Transverse colon (tissue), 4 donors: ENCODE results near the gene KY. TPM values are rescaled to one million over a fixed set of nuclear protein-coding genes. Genes with fewer than 3 reads are reported as not detected.

Experiments
- DNase-seq: peaks from one replicate; pipeline ENCODE4 v3.0.0-alpha.2; 2019
- H3K27ac ChIP-seq, 4 donors: fragments of 200-600 bp; sonication (generic); 2 replicates each; pipeline ENCODE4 v1.5.1; 2016 to 2018; ENCODE audit warnings: inconsistent platforms in 4 of 4
- H3K27me3 ChIP-seq: fragments of 200-600 bp; sonication (generic); 2 replicates; pipeline ENCODE4 v1.5.1; 2017; ENCODE audit warnings: inconsistent platforms
- H3K36me3 ChIP-seq, 4 donors: fragments of 200-600 bp; sonication (generic); 2 replicates each; pipeline ENCODE4 v1.5.1; 2017 to 2019; ENCODE audit warnings: inconsistent platforms in 4 of 4
- H3K4me1 ChIP-seq, 4 donors: fragments of 200-600 bp; sonication (generic); 2 replicates each; pipeline ENCODE4 v1.5.1; 2017 to 2020; ENCODE audit warnings: inconsistent platforms in 4 of 4
- H3K4me3 ChIP-seq, 4 donors: fragments of 200-600 bp; sonication (generic); 1 replicate in 1 of 4; 2 replicates in 3 of 4; pipeline versions ENCODE4 v1.5.1 to v1.6.1; 2017 to 2019; ENCODE audit warnings: inconsistent platforms in 4 of 4
- H3K9me3 ChIP-seq, 2 donors: fragments of 200-600 bp; sonication (generic); 2 replicates each; pipeline ENCODE4 v1.5.1; 2017 to 2019; ENCODE audit warnings: inconsistent platforms in 2 of 2
- CTCF ChIP-seq, 5 experiments: fragments of 200-600 bp in 3 of 5; fragments of 450-650 bp in 2 of 5; sonication (generic) in 3 of 5; IDR thresholded peaks; 1 replicate in 2 of 5; 2 replicates in 3 of 5; pipeline ENCODE4 v1.5.1; 2016 to 2017; ENCODE audit warnings: antibody characterized with exemption in 5 of 5, inconsistent platforms in 3 of 5, mild to moderate bottlenecking in 2 of 5, moderate library complexity in 1 of 5
- EP300 ChIP-seq: sonication (generic); formaldehyde crosslinking; IDR thresholded peaks from one replicate; pipeline ENCODE4 v1.6.1; 2017; ENCODE audit warnings: antibody characterized with exemption, low read depth
- POLR2A ChIP-seq: fragments of 450-650 bp; IDR thresholded peaks from one replicate; pipeline ENCODE4 v1.6.1; 2016; ENCODE audit warnings: antibody characterized with exemption, mild to moderate bottlenecking, moderate library complexity
- POLR2AphosphoS5 ChIP-seq, 3 donors: sonication (generic); formaldehyde crosslinking; IDR thresholded peaks; one replicate each; pipeline ENCODE4 v1.6.1; 2016; ENCODE audit warnings: antibody characterized with exemption in 3 of 3
- WGBS, 2 donors: methylation state at CpG; one replicate each; pipeline ENCODE4 v1.1.5; 2018; ENCODE audit warnings: low coverage in 1 of 2; 5-methylcytosine and 5-hydroxymethylcytosine counted together
- in situ Hi-C, 4 donors: fragments of 200-750 bp; cut with MboI; loops; one replicate each; pipeline versions ENCODE4 v1.15.0 to v1.15.1; 2017; ENCODE audit warnings: low sequenced_read_pairs in 3 of 4, low pct_ligation_motif_present in 1 of 4, low pct_unique_long_range_greater_than_20kb in 1 of 4
- intact Hi-C: fragments of 100-400 bp; cut with DNase I; formaldehyde crosslinking; loops from one replicate; pipeline ENCODE4 v1.15.1; 2023; ENCODE audit warnings: low total_unique reads
- total RNA-seq, 4 donors: library from RNA; depleted of rRNA; stranded (reverse); fragments of >200 nt; gene quantifications; one replicate each; pipeline ENCODE4 v1.1.0, GENCODE V29; 2016

Gene KY
- total RNA-seq, 4 donors from 2014 or later, result 0.41 TPM; not detected in 3

DNA sequence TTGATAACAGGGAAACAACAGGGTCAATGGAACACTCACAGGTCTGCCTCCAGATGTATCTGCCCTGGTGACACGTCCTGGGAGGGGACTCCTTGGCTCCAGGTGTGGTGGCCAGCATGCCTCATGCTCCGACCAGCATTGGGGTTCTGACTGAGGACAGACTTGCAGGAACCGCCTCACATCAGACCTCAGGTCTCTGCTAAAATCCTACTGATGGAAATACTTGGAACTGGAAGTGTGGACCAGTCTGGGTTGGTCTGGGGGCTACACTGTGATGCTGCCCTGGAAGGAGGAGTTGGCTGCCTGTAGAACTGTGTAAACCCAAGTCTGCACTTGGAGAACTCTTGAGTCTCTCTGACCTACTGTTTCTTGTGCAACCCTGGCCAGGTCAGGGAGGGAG lies 17.1 kb upstream of the KY start:
- in situ Hi-C loops, result no loop called here
- 73% methylated on average over 3 of the region's 3 CpGs; no CpG with 5 or more reads in 1 of the 2 donors for WGBS, 2 donors

DNA sequence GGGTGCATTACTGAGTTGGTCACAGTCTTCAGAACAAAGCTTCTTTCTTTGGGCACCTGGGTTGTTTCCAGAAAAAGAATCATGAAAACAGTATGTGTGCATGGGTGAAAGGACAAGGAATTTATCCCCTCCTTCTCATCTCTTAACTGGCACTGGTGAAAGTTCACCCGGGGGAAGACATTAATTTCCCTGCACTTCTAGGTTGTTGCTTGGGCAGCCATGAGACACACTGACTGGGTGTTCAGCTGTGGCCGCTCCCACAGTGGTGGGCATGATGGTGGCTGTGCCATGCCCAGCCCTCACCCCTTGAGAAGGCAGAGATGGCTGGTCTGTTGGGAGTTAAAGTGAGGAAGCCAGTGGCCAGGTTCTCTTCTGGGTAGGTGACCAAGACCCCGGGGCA lies 16.6 kb upstream of the KY start:
- Histone ChIP-seq H3K4me1 (no peaks in the 10 kb centered on the region), H3K4me3 (no peak overlapping the region), H3K36me3 (no peaks in the 10 kb centered on the region), H3K9me3 (no peaks in the 10 kb centered on the region), H3K27ac (no peak overlapping the region), H3K27me3 (no peaks in the 10 kb centered on the region)
- 80 to 94% methylated on average over 2 to 3 of the region's 3 CpGs for WGBS, 2 donors
- DNase-seq, result no peak
- in situ Hi-C loops, result no loop called here
- intact Hi-C loops, result no loop called here
- TF ChIP-seq POLR2AphosphoS5 (IDR thresholded peaks at IDR 0.05), result no peak
- no peak for TF ChIP-seq POLR2A
- no peak for TF ChIP-seq CTCF (IDR thresholded peaks at IDR 0.05)
- TF ChIP-seq EP300, result no peak

More for the DNA sequence above, 17.1 kb upstream of the KY start:
- Histone ChIP-seq H3K36me3 (no peaks in the 10 kb centered on the region), H3K27ac (no peak overlapping the region), H3K27me3 (no peaks in the 10 kb centered on the region), H3K4me1 (no peaks in the 10 kb centered on the region), H3K9me3 (no peaks in the 10 kb centered on the region), H3K4me3 (no peak overlapping the region)
- intact Hi-C loops, result no loop called here
- TF ChIP-seq POLR2AphosphoS5 (IDR thresholded peaks at IDR 0.05), result no peak
- no peak for TF ChIP-seq POLR2A
- no peak for TF ChIP-seq EP300
- no peak for TF ChIP-seq CTCF (IDR thresholded peaks at IDR 0.05)
- DNase-seq, result no peak

DNA sequence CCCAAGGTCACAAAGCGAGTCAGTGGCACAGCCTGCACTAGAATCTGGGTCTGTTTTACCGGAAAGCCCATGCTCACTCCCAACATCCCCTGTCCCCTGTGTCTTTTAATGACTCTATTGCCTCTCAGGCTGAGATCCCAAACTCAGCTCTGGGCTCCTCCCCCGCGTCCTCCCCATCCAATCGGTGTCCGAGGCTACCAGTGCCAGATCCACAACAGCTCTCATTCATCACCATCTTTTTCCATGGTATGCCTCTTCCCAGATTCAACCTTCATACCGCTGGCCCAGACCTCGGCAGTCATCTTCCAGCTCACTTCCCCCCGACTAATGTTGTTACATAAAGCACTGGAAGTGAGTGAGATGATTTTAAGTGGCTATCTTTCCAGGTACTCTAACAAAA lies 16.1 kb upstream of the KY start:
- Histone ChIP-seq H3K4me1 (no peaks in the 10 kb centered on the region), H3K36me3 (no peaks in the 10 kb centered on the region), H3K4me3 (no peak overlapping the region), H3K9me3 (no peaks in the 10 kb centered on the region), H3K27ac (no peak overlapping the region), H3K27me3 (no peaks in the 10 kb centered on the region)
- TF ChIP-seq POLR2A (no peak), EP300 (no peak), CTCF (IDR thresholded peaks at IDR 0.05) (no peak), POLR2AphosphoS5 (IDR thresholded peaks at IDR 0.05) (no peak)
- DNase-seq, result no peak
- intact Hi-C loops, result no loop called here
- in situ Hi-C loops, result no loop called here
- 78 to 81% methylated on average over 7 to 9 of the region's 9 CpGs for WGBS, 2 donors

GRCh38 chr3:134666466-134666865 lies 15.6 kb upstream of the KY start:
- Histone ChIP-seq H3K27me3 (no peaks in the 10 kb centered on the region), H3K36me3 (no peaks in the 10 kb centered on the region), H3K27ac (no peak overlapping the region), H3K4me1 (no peaks in the 10 kb centered on the region), H3K9me3 (no peaks in the 10 kb centered on the region), H3K4me3 (no peak overlapping the region)
- in situ Hi-C loops (no loop called here), intact Hi-C loops (no loop called here)
- no peak for DNase-seq
- 31 to 83% methylated on average over 1 to 4 of the region's 4 CpGs for WGBS, 2 donors
- TF ChIP-seq POLR2AphosphoS5 (IDR thresholded peaks at IDR 0.05) (no peak), EP300 (no peak), POLR2A (no peak)

- in situ Hi-C loops (no loop called here), intact Hi-C loops (no loop called here)
- 78 to 80% methylated on average over 2 to 7 of the region's 7 CpGs for WGBS, 2 donors
- Histone ChIP-seq H3K36me3 (no peaks in the 10 kb centered on the region), H3K27ac (no peak overlapping the region), H3K9me3 (no peaks in the 10 kb centered on the region), H3K27me3 (no peaks in the 10 kb centered on the region), H3K4me3 (no peak overlapping the region), H3K4me1 (no peaks in the 10 kb centered on the region)
- TF ChIP-seq POLR2AphosphoS5 (IDR thresholded peaks at IDR 0.05), result no peak
- TF ChIP-seq EP300, result no peak
- TF ChIP-seq POLR2A, result no peak
- no peak for TF ChIP-seq CTCF (IDR thresholded peaks at IDR 0.05)
- DNase-seq, result no peak
These were observed 15.2 kb upstream of the KY start for GRCh38 chr3:134666052-134666451.
